ENCODE measurements around the gene ANKRD31.
"Not testable (repeated sequence)": the region's sequence is repeated elsewhere in the genome, so short reads cannot be mapped to it uniquely, and the experiment has no call there.

Gene ANKRD31

GRCh38 chr5:75226916-75227315 is 9.8 kb downstream of the ANKRD31 start:
- DNase-seq = no peak

- DNase-seq = no peak
Measured at GRCh38 chr5:75225506-75225905, 11.2 kb downstream of the ANKRD31 start.

GRCh38 chr5:75220787-75221186 is 15.9 kb downstream of the ANKRD31 start:
- not testable (repeated sequence) for DNase-seq

- DNase-seq = no peak
Measured at GRCh38 chr5:75214928-75215327, 21.8 kb downstream of the ANKRD31 start.

GRCh38 chr5:75214409-75214808 is 22.3 kb downstream of the ANKRD31 start:
- DNase-seq = no peak

GRCh38 chr5:75203604-75204003 is 33.1 kb downstream of the ANKRD31 start:
- no peak for DNase-seq

GRCh38 chr5:75202935-75203334 is 33.7 kb downstream of the ANKRD31 start:
- no peak for DNase-seq

- no peak for DNase-seq
Measured at GRCh38 chr5:75200776-75201175, 35.9 kb downstream of the ANKRD31 start.

GRCh38 chr5:75199946-75200345 is 36.7 kb downstream of the ANKRD31 start:
- no peak for DNase-seq

GRCh38 chr5:75199071-75199470 is 37.6 kb downstream of the ANKRD31 start:
- no peak for DNase-seq

GRCh38 chr5:75197745-75198144 is 38.9 kb downstream of the ANKRD31 start:
- DNase-seq = no peak

- no peak for DNase-seq
Measured at GRCh38 chr5:75192804-75193203, 43.9 kb downstream of the ANKRD31 start.

- no peak for DNase-seq
Measured at GRCh38 chr5:75192264-75192663, 44.4 kb downstream of the ANKRD31 start.

GRCh38 chr5:75190227-75190626 is 46.5 kb downstream of the ANKRD31 start:
- DNase-seq = no peak

- DNase-seq = no peak
Measured at GRCh38 chr5:75189353-75189752, 47.3 kb downstream of the ANKRD31 start.

GRCh38 chr5:75185763-75186162 is 50.9 kb downstream of the ANKRD31 start:
- DNase-seq = no peak

GRCh38 chr5:75176009-75176408 is 60.7 kb downstream of the ANKRD31 start:
- DNase-seq = not testable (repeated sequence)

GRCh38 chr5:75174872-75175271 is 61.8 kb downstream of the ANKRD31 start:
- DNase-seq = not testable (repeated sequence)

GRCh38 chr5:75169516-75169915 is 67.2 kb downstream of the ANKRD31 start:
- no peak for DNase-seq

GRCh38 chr5:75168026-75168735 is 68.5 kb downstream of the ANKRD31 start:
- DNase-seq = no peak

GRCh38 chr5:75167345-75167744 is 69.3 kb downstream of the ANKRD31 start:
- no peak for DNase-seq

GRCh38 chr5:75161508-75161907 is 75.2 kb downstream of the ANKRD31 start:
- DNase-seq = not testable (repeated sequence)

- DNase-seq = no peak
Measured at GRCh38 chr5:75156585-75156984, 80.1 kb downstream of the ANKRD31 start.

- no peak for DNase-seq
Measured at GRCh38 chr5:75152860-75153259, 83.8 kb downstream of the ANKRD31 start.

GRCh38 chr5:75148051-75148450 is 88.6 kb downstream of the ANKRD31 start:
- no peak for DNase-seq
